GM23338 (cell line): Measurements from ENCODE around the gene AP4M1.

Experiments used
- CREB1 ChIP-seq: fragments of 250-450 bp; sonication (Bioruptor Pico); IDR thresholded peaks from 2 replicates; pipeline ENCODE4 v1.5.0; 2020; ENCODE audit warnings: low read depth, mild to moderate bottlenecking, moderate library complexity
- JUNB ChIP-seq: IDR thresholded peaks from one replicate; pipeline ENCODE4 v1.6.1; 2016; ENCODE audit warnings: antibody characterized with exemption; ENCODE audit not compliant: unreplicated experiment
- POLR2AphosphoS5 ChIP-seq: IDR thresholded peaks from 2 replicates; pipeline ENCODE4 v1.6.1; 2016; ENCODE audit warnings: antibody characterized with exemption, low read depth
- TF ChIP-seq, protein P1 (sequence below): IDR thresholded peaks from one replicate; pipeline ENCODE4 v1.6.1; 2018; ENCODE audit warnings: antibody characterized with exemption; ENCODE audit not compliant: unreplicated experiment
- TF ChIP-seq, protein P2 (sequence below), 2 experiments: fragments of 200-600 bp in 1 of 2; sonication (generic) in 1 of 2; conservative IDR thresholded peaks; 2 replicates each; pipeline versions ENCODE4 v1.5.1 to v1.6.1; 2016 to 2017; ENCODE audit warnings: antibody characterized with exemption in 2 of 2, low read depth in 2 of 2, mild to moderate bottlenecking in 2 of 2, moderate library complexity in 1 of 2

DNA sequence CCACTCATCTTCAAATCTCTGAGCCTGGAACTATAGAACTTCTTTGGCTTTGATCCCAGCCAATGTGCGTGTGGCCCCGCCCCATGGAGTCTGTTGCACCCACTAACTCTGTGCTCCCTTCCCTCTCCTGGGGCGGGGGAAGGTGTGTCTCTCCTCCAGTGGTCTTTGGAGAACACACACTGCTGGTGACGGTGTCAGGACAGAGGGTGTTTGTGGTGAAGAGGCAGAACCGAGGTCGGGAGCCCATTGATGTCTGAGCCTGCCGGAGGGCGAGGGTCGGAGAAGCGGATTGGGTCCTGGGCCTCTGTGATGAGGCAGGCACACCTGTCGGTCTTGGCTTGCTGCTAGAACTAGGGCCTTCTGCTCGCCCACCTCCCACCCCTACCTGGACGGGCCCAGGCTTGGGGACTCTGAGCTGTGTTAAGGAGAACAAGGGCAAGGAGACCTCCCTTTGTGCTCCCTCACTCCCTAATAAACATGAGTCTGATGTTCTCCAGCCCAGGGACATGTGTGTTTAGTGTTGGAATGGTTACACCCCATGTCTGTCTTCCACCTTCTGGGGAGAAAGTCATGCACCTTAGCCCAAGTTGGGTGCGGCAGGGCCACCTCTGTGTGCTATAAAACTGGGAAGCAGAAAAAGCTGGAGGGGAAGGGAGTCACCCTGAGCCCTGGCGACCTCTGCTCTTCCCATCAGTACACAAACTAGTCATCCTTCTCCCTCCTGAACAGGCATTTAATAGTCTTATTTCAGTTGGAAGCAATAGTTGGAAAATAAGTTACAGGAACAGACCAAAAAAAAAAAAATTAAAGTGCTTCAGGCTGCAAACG lies 52.5 kb downstream of the AP4M1 start:
- TF ChIP-seq, protein P1, sequence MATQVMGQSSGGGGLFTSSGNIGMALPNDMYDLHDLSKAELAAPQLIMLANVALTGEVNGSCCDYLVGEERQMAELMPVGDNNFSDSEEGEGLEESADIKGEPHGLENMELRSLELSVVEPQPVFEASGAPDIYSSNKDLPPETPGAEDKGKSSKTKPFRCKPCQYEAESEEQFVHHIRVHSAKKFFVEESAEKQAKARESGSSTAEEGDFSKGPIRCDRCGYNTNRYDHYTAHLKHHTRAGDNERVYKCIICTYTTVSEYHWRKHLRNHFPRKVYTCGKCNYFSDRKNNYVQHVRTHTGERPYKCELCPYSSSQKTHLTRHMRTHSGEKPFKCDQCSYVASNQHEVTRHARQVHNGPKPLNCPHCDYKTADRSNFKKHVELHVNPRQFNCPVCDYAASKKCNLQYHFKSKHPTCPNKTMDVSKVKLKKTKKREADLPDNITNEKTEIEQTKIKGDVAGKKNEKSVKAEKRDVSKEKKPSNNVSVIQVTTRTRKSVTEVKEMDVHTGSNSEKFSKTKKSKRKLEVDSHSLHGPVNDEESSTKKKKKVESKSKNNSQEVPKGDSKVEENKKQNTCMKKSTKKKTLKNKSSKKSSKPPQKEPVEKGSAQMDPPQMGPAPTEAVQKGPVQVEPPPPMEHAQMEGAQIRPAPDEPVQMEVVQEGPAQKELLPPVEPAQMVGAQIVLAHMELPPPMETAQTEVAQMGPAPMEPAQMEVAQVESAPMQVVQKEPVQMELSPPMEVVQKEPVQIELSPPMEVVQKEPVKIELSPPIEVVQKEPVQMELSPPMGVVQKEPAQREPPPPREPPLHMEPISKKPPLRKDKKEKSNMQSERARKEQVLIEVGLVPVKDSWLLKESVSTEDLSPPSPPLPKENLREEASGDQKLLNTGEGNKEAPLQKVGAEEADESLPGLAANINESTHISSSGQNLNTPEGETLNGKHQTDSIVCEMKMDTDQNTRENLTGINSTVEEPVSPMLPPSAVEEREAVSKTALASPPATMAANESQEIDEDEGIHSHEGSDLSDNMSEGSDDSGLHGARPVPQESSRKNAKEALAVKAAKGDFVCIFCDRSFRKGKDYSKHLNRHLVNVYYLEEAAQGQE, result no peak
- TF ChIP-seq, protein P2, sequence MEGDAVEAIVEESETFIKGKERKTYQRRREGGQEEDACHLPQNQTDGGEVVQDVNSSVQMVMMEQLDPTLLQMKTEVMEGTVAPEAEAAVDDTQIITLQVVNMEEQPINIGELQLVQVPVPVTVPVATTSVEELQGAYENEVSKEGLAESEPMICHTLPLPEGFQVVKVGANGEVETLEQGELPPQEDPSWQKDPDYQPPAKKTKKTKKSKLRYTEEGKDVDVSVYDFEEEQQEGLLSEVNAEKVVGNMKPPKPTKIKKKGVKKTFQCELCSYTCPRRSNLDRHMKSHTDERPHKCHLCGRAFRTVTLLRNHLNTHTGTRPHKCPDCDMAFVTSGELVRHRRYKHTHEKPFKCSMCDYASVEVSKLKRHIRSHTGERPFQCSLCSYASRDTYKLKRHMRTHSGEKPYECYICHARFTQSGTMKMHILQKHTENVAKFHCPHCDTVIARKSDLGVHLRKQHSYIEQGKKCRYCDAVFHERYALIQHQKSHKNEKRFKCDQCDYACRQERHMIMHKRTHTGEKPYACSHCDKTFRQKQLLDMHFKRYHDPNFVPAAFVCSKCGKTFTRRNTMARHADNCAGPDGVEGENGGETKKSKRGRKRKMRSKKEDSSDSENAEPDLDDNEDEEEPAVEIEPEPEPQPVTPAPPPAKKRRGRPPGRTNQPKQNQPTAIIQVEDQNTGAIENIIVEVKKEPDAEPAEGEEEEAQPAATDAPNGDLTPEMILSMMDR (conservative IDR thresholded peaks at IDR 0.05; ENCODE audit: low read depth in 2 of 2), result no peak
- TF ChIP-seq POLR2AphosphoS5 (peak; percentile 15; the same call in 1 of the 2 replicates), CREB1 (CRISPR knock-in tag) (no peak), JUNB (no peak)
